HG03196 (cell line): ENCODE results near the gene CDH4.
"Not testable (repeated sequence)": the region's sequence is repeated elsewhere in the genome, so short reads cannot be mapped to it uniquely, and the experiment has no call there.

Source experiments
- ATAC-seq: cut with Tn5 transposase; IDR thresholded peaks from one replicate; pipeline ENCODE4 v1.9.1; 2021; ENCODE audit not compliant: unreplicated experiment

The CDH4 gene

GRCh38 chr20:61253264-61253639, 1.2 kb downstream of the CDH4 start:
- no peak for ATAC-seq

DNA sequence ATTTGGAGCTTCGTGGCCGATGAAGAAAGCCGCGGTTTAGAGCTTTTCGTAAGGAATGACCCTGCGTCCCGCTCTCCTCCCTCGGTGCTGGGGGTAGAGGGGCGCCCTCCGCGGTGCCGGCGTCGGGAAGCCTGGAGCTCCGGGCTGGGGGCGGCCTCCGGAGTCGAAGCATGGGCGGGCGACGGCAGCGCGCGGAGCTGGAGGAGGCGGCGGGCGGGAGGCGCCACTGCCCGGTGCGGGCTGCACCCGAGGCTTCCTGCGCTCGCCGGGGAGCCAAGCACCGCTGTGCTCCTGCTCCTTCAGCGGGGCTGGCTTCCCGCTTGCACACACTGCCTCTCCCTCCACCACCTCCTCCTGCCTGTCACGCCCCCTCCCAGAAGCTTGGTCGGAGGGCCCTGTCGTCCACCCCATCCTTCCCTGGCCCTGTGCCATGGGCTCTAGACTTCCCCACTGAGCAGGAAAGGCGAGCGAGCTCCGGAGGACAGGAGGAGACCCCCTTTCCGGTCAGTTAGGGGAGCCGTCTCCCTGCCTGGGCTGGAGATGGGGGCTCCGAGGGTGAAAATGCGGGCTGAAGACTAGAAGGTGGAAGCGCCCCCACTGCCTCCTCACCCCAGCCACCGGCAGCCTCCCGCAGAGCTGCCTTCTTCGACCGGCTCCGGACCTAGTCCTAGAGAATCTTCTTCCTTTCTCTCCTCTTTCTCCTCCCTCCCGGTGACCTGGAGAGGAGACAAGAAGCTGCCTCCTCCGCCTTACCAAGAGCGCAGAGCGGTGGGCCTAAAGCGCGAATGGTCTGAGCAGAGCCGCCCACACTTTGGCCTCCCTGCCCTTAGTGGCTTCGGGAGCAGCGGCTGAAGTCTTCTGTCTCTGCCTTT, 1.8 kb downstream of the CDH4 start:
- no peak for ATAC-seq

GRCh38 chr20:61254881-61255626, 3.0 kb downstream of the CDH4 start:
- no peak for ATAC-seq

GRCh38 chr20:61256365-61256764, 4.3 kb downstream of the CDH4 start:
- no peak for ATAC-seq

DNA sequence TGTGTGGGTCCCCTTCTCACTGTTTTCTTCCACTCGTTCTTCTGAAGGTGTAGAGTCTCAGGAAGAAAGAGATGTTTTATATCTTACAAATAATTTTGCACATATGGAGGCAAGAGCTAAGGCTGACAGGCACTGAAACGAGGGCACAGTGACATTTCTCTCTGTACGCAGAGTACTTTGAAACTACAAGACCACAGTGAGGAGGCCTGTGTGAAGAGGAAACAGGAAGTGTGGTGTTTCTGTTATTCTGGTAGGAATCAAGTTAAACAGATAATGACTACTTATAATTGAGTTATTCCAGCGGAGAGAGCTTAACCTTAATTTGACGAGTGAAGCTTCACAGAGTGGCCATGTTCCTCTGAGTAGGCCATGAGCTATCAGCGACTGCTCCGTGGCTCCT, 4.8 kb downstream of the CDH4 start:
- ATAC-seq = no peak

DNA sequence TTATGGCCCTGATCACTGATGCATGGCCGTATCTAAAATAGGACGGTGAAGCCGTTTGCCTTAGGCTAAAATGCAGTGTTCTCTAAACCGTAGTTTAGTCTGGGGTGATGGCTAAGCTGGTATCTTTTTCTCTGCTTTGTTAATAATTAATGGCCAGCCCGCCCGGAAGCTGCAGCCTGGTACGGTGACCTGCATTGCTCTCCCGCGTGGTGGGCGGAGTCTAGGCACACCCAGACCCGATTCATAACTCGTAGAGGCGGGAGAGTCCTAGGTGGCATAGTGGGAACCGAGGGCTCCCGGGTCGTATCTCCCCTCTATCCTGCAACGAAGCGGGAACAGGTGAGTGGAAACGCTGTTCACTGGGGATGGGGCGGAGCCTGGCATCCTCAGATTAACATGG, 5.5 kb downstream of the CDH4 start:
- ATAC-seq = no peak

DNA sequence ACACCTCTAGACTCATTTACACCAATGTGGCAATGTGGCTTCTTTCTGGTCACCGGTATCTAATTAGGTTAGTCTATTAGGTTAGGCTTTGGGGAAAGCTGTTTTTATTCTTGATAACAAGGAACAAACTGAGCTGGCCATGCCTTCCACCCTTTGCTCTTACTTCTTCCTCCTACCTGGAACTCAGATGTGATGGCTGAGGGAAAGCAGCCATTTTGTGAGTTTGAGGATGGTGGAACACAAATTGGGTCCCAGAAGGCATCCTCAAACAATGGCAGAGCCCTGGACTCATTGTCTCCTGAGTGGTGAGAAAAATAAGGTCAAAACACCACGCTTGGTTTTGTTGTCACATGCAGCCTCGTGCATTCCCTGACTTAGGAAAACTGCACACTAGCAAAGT, 7.7 kb downstream of the CDH4 start:
- ATAC-seq = no peak

DNA sequence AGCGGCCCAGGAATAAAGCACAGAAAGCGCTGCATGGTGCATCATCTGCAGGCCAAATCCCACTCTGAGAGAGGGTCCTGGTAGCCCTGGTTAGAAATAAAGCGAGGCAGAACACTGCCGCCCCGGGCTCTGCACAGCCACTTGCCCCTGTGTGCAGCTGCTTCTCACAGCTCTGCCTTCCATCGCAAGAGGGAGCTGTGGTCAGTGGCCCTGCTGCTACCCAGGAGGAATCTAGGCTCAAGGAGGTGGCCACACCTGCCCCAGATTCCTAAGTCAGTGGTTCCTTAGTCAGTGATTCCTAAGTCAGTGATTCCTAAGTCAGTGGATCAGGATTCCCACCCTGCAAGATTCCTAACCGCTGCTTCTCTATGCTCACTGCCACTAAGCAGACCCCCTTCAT, 8.8 kb downstream of the CDH4 start:
- ATAC-seq = no peak

DNA sequence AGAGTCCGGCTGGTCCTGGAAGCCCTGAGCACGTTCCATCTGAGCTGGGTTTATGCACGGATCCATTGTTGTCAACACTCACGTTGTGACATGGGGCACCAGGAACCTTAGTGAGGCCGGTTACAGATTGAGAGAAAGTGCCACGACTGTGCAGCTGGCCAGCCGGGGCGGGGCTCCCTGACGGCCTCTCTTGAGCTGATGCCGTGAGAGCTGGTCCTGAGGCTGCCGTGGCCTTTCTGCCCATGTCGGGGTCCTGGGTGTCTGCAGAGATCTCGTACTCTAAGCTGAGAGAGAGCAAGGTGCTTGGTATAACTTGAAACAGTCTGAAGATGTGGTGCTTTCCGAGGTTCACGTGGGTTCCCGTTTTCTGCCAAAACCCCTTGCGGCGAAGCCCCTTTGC, 10.0 kb downstream of the CDH4 start:
- ATAC-seq = no peak

DNA sequence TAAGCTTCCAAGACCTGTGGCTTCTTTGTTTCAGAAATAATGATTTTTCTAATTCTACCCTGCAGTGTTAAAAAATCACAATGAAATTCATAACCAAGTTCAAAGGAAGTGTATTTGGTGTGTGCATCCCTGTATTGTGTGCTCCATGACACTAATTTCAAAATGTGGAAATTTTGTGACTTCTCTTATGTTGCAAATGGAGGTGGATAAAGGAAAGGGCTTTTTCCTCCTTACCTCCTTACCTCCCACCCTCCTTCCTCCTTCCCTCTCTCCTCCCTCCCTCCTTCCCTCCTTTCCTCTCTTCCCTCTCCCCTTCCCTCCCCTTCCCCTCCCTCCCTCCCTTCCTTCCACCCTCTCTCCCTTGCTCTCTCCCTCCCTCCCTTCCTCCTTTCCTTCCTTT, 10.5 kb downstream of the CDH4 start:
- no peak for ATAC-seq

DNA sequence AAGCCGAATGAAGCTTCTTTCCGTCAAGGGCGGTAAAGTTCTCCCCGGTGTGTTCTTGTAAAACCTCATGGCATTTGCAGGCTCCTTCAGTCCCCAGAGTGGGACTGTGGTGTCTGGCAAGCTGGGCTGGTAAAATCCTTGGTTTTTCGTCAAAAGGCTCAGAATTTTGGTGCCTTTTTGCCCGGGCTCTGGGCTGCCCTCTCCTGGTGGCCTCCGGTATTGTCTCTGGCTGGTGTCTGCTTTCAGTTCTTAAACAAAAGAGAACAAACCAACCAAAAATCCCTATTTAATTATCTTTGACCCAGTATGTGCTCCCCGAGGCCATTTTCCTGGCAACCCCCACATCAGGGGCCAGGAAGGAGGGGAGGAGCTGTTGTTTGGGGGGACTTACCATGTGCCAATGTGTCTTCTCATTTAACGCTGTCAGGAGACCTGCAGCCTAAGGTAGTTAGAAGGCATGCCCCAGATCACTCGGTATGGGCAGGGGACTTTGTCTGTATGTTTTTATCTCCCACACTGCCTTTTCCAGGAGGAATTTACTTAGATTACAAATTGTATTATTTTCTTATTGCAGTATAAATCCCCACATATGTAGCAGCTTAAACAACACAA, 11.1 kb downstream of the CDH4 start:
- ATAC-seq = no peak

- no peak for ATAC-seq
These were observed 11.9 kb downstream of the CDH4 start for GRCh38 chr20:61263938-61264337.

DNA sequence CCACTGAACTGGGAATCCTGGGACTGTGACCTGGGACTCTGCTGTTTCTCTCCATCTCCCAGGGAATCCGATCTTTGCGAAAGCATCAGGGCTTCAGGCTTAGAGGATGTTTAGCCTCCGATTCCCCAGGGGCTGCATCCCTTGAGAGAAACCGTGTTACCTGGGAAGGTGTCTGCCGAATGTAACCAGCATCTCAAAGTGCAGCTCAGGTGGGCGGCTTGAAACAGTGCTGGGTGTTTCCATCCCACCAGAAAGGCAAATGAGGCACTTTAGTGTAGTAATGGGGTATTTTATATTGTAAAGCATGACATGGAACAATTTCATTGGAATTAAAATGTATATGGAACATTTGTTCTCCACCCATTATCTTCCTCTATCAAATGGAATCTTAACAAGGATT, 15.2 kb downstream of the CDH4 start:
- ATAC-seq = no peak

GRCh38 chr20:61268024-61268423, 16.0 kb downstream of the CDH4 start:
- ATAC-seq = no peak

GRCh38 chr20:61271312-61272231, 19.5 kb downstream of the CDH4 start:
- ATAC-seq = no peak

GRCh38 chr20:61273024-61273423, 21.0 kb downstream of the CDH4 start:
- not testable (repeated sequence) for ATAC-seq

- ATAC-seq = not testable (repeated sequence)
These were observed 21.6 kb downstream of the CDH4 start for GRCh38 chr20:61273666-61274065.

GRCh38 chr20:61274326-61274725, 22.3 kb downstream of the CDH4 start:
- ATAC-seq = no peak

- no peak for ATAC-seq
These were observed 26.2 kb downstream of the CDH4 start for GRCh38 chr20:61278296-61278695.

GRCh38 chr20:61279621-61280150, 27.6 kb downstream of the CDH4 start:
- no peak for ATAC-seq
